Cardiac fibroblast (primary cell): ENCODE results near the gene FOXF2.

ENCODE experiments used
- DNase-seq, 2 donors: peaks; one replicate each; pipeline versions ENCODE4 v3.0.0 to v3.0.0-alpha.2; 2010; ENCODE audit warnings: low read depth in 2 of 2
- H3K4me3 ChIP-seq, 2 donors: replicated peaks in 1 of 2; 1 replicate in 1 of 2; 2 replicates in 1 of 2; pipeline ENCODE4 v1.5.1; 2011; ENCODE audit warnings: low read depth in 2 of 2, low read length in 2 of 2, mild to moderate bottlenecking in 2 of 2, moderate library complexity in 1 of 2
- TF ChIP-seq, protein P1 (sequence below): IDR thresholded peaks from one replicate; pipeline ENCODE4 v1.5.1; 2011; ENCODE audit warnings: low read depth, mild to moderate bottlenecking, low read length, inconsistent platforms

The FOXF2 gene

DNA sequence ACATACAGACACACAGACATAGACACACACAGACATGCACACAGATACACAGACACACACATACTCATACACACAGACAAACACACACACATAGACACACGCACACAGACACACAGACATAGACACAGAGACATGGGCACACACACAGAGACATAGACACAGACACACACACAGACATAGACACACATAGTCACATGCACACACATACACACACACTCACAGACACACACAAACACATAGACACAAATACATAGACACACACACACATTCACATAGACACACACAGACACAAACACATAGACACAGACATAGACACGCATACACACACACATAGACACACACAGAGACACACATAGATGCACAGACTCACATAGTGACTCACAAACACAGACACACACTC is 13.5 kb downstream of the FOXF2 start:
- no peak for DNase-seq

DNA sequence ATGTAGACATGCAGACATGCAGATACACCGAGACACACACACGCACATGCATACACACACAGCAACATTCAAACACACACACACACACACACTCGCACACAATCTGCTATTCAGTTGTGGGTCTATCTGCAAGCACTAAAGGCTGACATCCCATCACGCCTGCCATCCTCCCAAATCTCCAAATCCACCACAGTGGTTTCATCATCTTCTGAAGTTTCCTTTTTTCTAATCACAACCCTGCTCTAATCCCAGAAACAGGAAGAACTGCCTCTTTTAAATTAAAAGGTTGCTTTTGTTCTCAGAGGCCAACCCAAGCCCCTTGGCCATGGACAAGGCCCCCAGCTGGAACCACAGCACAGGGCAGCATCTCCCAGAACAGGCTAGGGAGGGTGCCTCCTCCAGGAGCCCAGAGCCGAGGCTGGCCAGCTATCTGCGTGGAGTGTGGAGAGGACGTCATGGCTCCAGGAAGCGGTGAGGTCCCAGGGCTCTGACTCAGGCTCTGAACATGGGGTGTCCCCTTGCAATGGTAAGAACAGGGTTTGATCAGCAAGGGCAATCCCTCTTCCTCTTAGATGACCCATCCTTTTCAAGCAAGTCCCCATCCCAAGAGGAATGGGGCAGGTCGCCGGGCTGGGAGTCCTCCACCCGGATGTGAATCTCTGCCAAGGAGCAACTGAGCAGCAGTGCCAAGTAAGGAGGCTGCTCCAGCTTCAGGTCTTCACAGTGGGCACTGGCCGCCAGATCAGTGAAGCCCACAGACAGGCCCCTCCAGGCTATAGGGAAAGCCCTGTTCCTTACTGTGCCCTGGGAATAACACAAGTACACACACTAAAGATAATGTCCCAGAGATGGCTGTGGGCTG is 14.7 kb downstream of the FOXF2 start:
- H3K4me3 ChIP-seq = no peak overlapping the region
- TF ChIP-seq, protein P1, sequence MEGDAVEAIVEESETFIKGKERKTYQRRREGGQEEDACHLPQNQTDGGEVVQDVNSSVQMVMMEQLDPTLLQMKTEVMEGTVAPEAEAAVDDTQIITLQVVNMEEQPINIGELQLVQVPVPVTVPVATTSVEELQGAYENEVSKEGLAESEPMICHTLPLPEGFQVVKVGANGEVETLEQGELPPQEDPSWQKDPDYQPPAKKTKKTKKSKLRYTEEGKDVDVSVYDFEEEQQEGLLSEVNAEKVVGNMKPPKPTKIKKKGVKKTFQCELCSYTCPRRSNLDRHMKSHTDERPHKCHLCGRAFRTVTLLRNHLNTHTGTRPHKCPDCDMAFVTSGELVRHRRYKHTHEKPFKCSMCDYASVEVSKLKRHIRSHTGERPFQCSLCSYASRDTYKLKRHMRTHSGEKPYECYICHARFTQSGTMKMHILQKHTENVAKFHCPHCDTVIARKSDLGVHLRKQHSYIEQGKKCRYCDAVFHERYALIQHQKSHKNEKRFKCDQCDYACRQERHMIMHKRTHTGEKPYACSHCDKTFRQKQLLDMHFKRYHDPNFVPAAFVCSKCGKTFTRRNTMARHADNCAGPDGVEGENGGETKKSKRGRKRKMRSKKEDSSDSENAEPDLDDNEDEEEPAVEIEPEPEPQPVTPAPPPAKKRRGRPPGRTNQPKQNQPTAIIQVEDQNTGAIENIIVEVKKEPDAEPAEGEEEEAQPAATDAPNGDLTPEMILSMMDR = no peak
- DNase-seq = peak; percentile 25 to 43

More for the DNA sequence above, 13.5 kb downstream of the FOXF2 start:
- TF ChIP-seq, protein P1 = no peak
- no peak overlapping the region for H3K4me3 ChIP-seq

GRCh38 chr6:1404713-1405098 is 15.3 kb downstream of the FOXF2 start:
- H3K4me3 ChIP-seq = no peak overlapping the region
- TF ChIP-seq, protein P1 = no peak
- no peak for DNase-seq

- no peak overlapping the region for H3K4me3 ChIP-seq
- TF ChIP-seq, protein P1 = no peak
- DNase-seq = no peak
These were observed 15.8 kb downstream of the FOXF2 start for GRCh38 chr6:1405221-1405620.

DNA sequence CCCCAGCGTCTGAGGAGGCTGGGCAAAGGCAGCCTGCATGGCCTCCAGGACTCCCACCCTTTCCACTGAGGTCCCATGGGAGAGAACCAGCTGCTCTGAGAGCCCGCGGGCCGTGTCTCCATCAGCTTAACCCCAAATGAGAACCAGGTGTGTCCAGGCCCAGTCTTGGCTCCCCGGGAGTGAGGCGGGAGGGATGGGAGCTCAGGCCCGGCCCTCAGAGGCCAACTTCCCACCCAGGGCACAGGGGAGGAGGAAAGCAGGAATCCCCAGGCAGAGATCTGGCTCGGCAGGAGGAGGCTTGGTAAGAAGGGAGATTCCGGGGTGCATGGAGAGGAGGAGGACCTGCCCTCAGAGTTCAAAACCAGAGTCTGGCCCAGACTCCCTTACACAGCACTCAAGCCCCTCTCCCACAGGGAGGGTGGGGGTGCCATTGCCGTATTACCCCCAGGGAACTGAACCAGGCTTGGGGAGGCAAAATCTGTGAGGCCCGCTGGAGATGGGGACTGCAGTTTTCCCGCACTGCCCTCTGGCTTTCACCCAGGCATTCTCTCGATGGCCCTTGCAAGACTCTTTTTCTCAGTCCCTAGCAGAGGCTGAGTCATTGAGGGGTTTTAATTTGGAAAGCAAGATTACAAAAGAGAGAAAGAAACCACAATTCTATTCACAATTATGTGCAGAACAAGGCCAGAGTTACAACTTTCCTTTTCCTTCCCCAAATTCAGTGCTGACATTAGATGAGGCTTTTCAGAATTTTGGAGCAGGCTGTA is 17.1 kb downstream of the FOXF2 start:
- peak in 1 of 2 donors; percentile 37 for DNase-seq
- TF ChIP-seq, protein P1 = no peak

DNA sequence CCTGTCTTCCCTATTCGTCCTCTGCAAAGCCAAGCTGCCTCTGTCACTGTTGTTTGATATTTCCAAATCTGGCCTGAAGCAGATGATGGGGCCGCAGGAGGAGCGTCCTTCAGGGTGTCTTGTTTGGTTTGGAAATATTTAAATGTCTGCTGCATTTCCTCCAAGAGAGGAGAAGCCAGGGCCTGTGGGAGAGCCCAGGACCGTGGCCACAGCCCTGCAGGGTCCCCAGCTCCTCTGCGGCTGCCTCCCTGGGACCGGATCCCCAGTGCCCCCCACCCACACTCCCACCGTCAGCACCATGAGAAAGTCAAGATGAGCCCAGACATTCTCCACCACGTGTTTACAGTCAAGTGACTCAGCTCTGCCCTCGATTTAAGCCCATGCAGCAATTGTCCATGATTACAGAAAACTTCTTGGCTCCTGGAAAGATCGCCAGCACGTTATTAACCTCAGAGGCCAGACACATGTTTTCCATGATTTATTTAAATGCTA is 18.2 kb downstream of the FOXF2 start:
- H3K4me3 ChIP-seq = no peak overlapping the region
- no peak for DNase-seq
- TF ChIP-seq, protein P1 = no peak

More for the DNA sequence above, 17.1 kb downstream of the FOXF2 start:
- no peak overlapping the region for H3K4me3 ChIP-seq
